SU-DHL-6 (cell line): ENCODE data around the gene GDPD3.

Experiments
- H2AFZ ChIP-seq: fragments of 200-600 bp; sonication (generic); 2 replicates; pipeline ENCODE4 v1.6.1; 2014; ENCODE audit warnings: low read depth, mild to moderate bottlenecking, moderate library complexity, mixed read lengths, antibody characterized with exemption, low read length; ENCODE audit not compliant: severe bottlenecking
- H3F3A ChIP-seq: fragments of 200-600 bp; shearing (Covaris generic); 2 replicates; pipeline ENCODE4 v1.6.0; 2016; ENCODE audit warnings: antibody characterized with exemption, mild to moderate bottlenecking; ENCODE audit not compliant: insufficient read depth
- H3K27ac ChIP-seq: fragments of 200-600 bp; sonication (generic); 2 replicates; pipeline ENCODE4 v1.5.1; 2016; ENCODE audit warnings: low read depth, mild to moderate bottlenecking, low read length, moderate library complexity, mixed read lengths
- H3K27me3 ChIP-seq: fragments of 200-600 bp; sonication (generic), shearing (Covaris generic); 2 replicates; pipeline ENCODE4 v1.6.0; 2014; ENCODE audit warnings: mild to moderate bottlenecking, low read length
- H3K36me3 ChIP-seq: fragments of 200-600 bp; sonication (generic); 2 replicates; pipeline ENCODE4 v1.6.1; 2014; ENCODE audit warnings: mild to moderate bottlenecking, low read length, mixed read lengths
- H3K4me2 ChIP-seq: fragments of 300-600, 200-600 bp; shearing (Covaris generic), sonication (generic); 2 replicates; pipeline ENCODE4 v1.6.0; 2014; ENCODE audit warnings: low read length, low read depth, mild to moderate bottlenecking; ENCODE audit not compliant: poor library complexity, severe bottlenecking
- H3K4me3 ChIP-seq: fragments of 200-600 bp; sonication (generic); 2 replicates; pipeline ENCODE4 v1.5.1; 2014; ENCODE audit warnings: antibody characterized with exemption, low read length, mild to moderate bottlenecking, mixed read lengths; ENCODE audit not compliant: insufficient read depth, poor library complexity, severe bottlenecking
- H3K79me2 ChIP-seq: fragments of 200-600 bp; sonication (generic); 2 replicates; pipeline ENCODE4 v1.6.1; 2014; ENCODE audit warnings: mild to moderate bottlenecking, low read length, moderate library complexity; ENCODE audit not compliant: insufficient read depth
- H3K9ac ChIP-seq: fragments of 200-600 bp; sonication (generic); 2 replicates; pipeline ENCODE4 v1.7.0; 2014; ENCODE audit warnings: mild to moderate bottlenecking, low read length
- H3K9me2 ChIP-seq: fragments of 200-600 bp; sonication (generic); replicated peaks from 2 replicates; pipeline ENCODE4 v1.6.1; 2014; ENCODE audit warnings: low read length; ENCODE audit not compliant: insufficient read depth
- H3K9me3 ChIP-seq: fragments of 200-600 bp; sonication (generic); 2 replicates; pipeline ENCODE4 v1.6.1; 2014; ENCODE audit warnings: low read length, mixed read lengths; ENCODE audit not compliant: insufficient read depth
- H4K20me1 ChIP-seq: fragments of 200-600 bp; sonication (generic); 2 replicates; pipeline ENCODE4 v1.6.1; 2014; ENCODE audit warnings: low read depth, mild to moderate bottlenecking, antibody characterized with exemption, low read length, moderate library complexity, mixed read lengths
- EZH2phosphoT487 ChIP-seq: fragments of 200-600 bp; sonication (generic), shearing (Covaris generic); conservative IDR thresholded peaks from 2 replicates; pipeline ENCODE4 v1.6.1; 2018; ENCODE audit warnings: mild to moderate bottlenecking, antibody characterized with exemption, low read length, moderate library complexity, mixed read lengths
- TF ChIP-seq, protein P1 (sequence below): fragments of 200-600 bp; sonication (generic); IDR thresholded peaks from one replicate; pipeline ENCODE4 v1.5.1; 2017; ENCODE audit warnings: antibody characterized with exemption, mild to moderate bottlenecking, low read length, moderate library complexity; ENCODE audit not compliant: insufficient read depth, poor library complexity, severe bottlenecking

The GDPD3 gene

DNA sequence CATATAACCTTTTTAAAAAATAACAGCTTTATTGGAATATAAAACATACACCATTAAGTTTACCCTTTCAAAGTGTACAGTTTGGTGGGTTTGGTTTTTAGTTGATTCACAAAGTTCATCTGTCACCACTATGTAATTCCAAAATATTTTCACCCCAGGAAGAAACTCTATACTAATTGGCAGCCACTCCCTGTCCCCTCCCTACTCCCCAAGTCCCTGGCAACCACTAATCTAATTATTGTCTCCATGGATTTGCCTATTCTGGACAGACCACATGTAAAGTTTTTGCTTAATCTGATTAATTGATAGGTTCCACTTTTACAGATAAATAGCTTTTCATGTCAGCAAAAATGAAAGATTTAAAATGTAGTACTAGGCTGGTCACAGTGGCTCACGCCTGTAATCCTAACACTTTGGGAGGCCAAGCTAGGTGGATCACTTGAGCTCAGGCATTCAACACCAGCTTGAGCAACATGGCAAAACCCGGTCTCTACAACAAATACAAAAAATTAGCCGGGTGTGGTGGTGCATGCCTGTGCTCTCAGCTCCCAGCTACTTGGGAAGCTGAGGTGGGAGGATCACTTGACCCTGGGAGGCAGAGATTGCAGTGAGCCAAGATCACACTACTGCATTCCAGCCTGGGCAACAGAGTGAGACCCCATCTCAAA is 34.6 kb upstream of the GDPD3 start:
- no peaks in the 10 kb centered on the region for H3K79me2 ChIP-seq
- H3K9me2 ChIP-seq, result no peaks in the 10 kb centered on the region
- H2AFZ ChIP-seq, result no peak overlapping the region
- H3K4me3 ChIP-seq, result no peak overlapping the region
- H3K36me3 ChIP-seq, result no peaks in the 10 kb centered on the region
- no peaks in the 10 kb centered on the region for H3F3A ChIP-seq
- TF ChIP-seq EZH2phosphoT487, result no peak
- TF ChIP-seq, protein P1, sequence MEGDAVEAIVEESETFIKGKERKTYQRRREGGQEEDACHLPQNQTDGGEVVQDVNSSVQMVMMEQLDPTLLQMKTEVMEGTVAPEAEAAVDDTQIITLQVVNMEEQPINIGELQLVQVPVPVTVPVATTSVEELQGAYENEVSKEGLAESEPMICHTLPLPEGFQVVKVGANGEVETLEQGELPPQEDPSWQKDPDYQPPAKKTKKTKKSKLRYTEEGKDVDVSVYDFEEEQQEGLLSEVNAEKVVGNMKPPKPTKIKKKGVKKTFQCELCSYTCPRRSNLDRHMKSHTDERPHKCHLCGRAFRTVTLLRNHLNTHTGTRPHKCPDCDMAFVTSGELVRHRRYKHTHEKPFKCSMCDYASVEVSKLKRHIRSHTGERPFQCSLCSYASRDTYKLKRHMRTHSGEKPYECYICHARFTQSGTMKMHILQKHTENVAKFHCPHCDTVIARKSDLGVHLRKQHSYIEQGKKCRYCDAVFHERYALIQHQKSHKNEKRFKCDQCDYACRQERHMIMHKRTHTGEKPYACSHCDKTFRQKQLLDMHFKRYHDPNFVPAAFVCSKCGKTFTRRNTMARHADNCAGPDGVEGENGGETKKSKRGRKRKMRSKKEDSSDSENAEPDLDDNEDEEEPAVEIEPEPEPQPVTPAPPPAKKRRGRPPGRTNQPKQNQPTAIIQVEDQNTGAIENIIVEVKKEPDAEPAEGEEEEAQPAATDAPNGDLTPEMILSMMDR, result no peak
- H3K9ac ChIP-seq, result no peak overlapping the region
- peaks cover 6% of the 10 kb centered on the region; the same call in 1 of the 2 replicates for H3K9me3 ChIP-seq
- H3K27ac ChIP-seq, result no peak overlapping the region
- no peaks in the 10 kb centered on the region for H3K27me3 ChIP-seq
- H4K20me1 ChIP-seq, result no peaks in the 10 kb centered on the region
- no peak overlapping the region for H3K4me2 ChIP-seq

DNA sequence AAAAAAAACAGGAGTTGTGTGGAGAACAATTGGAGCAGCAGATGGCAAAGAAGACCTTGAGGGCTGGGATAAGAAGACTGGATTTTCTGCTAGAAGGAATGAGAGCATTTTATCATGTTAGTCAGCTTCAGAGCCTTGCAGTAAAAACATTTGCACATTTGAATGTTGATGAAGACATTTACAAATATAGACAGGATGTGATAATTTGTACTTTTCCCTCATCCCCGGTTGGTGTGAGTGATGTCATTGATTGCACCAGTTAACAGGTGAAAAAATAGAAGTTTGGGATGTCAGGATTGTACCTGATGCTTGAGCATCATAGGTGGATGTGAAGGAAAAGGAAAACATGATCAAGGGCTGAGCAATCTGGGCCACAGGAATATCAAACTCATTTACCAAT is 32.3 kb upstream of the GDPD3 start:
- H3K4me2 ChIP-seq, result no peak overlapping the region
- H3K27me3 ChIP-seq, result no peaks in the 10 kb centered on the region
- H3K79me2 ChIP-seq, result no peaks in the 10 kb centered on the region
- H3K9me3 ChIP-seq, result peaks cover 6% of the 10 kb centered on the region; the same call in 1 of the 2 replicates
- H2AFZ ChIP-seq, result no peak overlapping the region
- H3K27ac ChIP-seq, result no peak overlapping the region
- no peak for TF ChIP-seq EZH2phosphoT487
- TF ChIP-seq, protein P1, result no peak
- H3K4me3 ChIP-seq, result no peak overlapping the region
- H3K9me2 ChIP-seq, result no peaks in the 10 kb centered on the region
- H3F3A ChIP-seq, result no peaks in the 10 kb centered on the region
- H3K9ac ChIP-seq, result no peak overlapping the region
- no peaks in the 10 kb centered on the region for H4K20me1 ChIP-seq
- no peaks in the 10 kb centered on the region for H3K36me3 ChIP-seq

GRCh38 chr16:30144917-30145316 is 31.6 kb upstream of the GDPD3 start:
- Histone ChIP-seq H2AFZ (no peak overlapping the region), H3K4me3 (no peak overlapping the region), H3K27me3 (no peaks in the 10 kb centered on the region)

More at GRCh38 chr16:30144917-30145316, 31.6 kb upstream of the GDPD3 start:
- Histone ChIP-seq H3K79me2 (no peaks in the 10 kb centered on the region), H3K27ac (no peak overlapping the region), H3F3A (no peaks in the 10 kb centered on the region), H3K36me3 (no peaks in the 10 kb centered on the region), H3K9me2 (no peaks in the 10 kb centered on the region), H3K9ac (no peak overlapping the region), H4K20me1 (no peaks in the 10 kb centered on the region), H3K4me2 (no peak overlapping the region), H3K9me3 (peaks cover 6% of the 10 kb centered on the region; the same call in 1 of the 2 replicates)
- TF ChIP-seq, protein P1, result no peak
- no peak for TF ChIP-seq EZH2phosphoT487
